NCI-H1105 treated with DMSO at 0.1 percent for 48 hours (cell line): ENCODE results near the gene PAPPA.
A peak's percentile ranks its signal among the peaks of the same experiment; 100 is the strongest.

ENCODE experiments used
- DNase-seq: peaks from one replicate; lab custom pipeline; 2025; lab: John Stamatoyannopoulos, UW

The PAPPA gene

GRCh38 chr9:116153765-116154333 lies at the start of gene PAPPA:
Gene PAPPA (plus strand): TSS chr9:116153791. CDS start chr9:116154173, 382 bp downstream.
- DNase-seq = no peak

- DNase-seq = no peak
These were observed 49.4 kb upstream of the PAPPA start for GRCh38 chr9:116103976-116104820.

GRCh38 chr9:116112236-116112635 lies 41.4 kb upstream of the PAPPA start:
- peak; percentile 9 for DNase-seq

GRCh38 chr9:116115761-116116353 lies 37.7 kb upstream of the PAPPA start:
- no peak for DNase-seq

- no peak for DNase-seq
These were observed 37.2 kb upstream of the PAPPA start for GRCh38 chr9:116116393-116116792.

GRCh38 chr9:116123171-116123570 lies 30.4 kb upstream of the PAPPA start:
- DNase-seq = no peak

- no peak for DNase-seq
These were observed 29.0 kb upstream of the PAPPA start for GRCh38 chr9:116124472-116125040.

- DNase-seq = no peak
These were observed 20.4 kb upstream of the PAPPA start for GRCh38 chr9:116133163-116133562.

GRCh38 chr9:116134975-116135374 lies 18.6 kb upstream of the PAPPA start:
- no peak for DNase-seq

- DNase-seq = no peak
These were observed 16.6 kb upstream of the PAPPA start for GRCh38 chr9:116137010-116137409.

GRCh38 chr9:116137581-116137980 lies 16.0 kb upstream of the PAPPA start:
- DNase-seq = no peak

GRCh38 chr9:116141864-116142561 lies 11.6 kb upstream of the PAPPA start:
- DNase-seq = no peak

GRCh38 chr9:116142706-116143492 lies 10.7 kb upstream of the PAPPA start:
- no peak for DNase-seq

GRCh38 chr9:116144038-116144437 lies 9.6 kb upstream of the PAPPA start:
- no peak for DNase-seq

- DNase-seq = no peak
These were observed 9.0 kb upstream of the PAPPA start for GRCh38 chr9:116144555-116144954.

- no peak for DNase-seq
These were observed 8.6 kb upstream of the PAPPA start for GRCh38 chr9:116145036-116145435.

GRCh38 chr9:116147821-116148220 lies 5.8 kb upstream of the PAPPA start:
- no peak for DNase-seq

- peak; percentile 7 for DNase-seq
These were observed 3.7 kb upstream of the PAPPA start for GRCh38 chr9:116149844-116150243.

- DNase-seq = no peak
These were observed 2.4 kb upstream of the PAPPA start for GRCh38 chr9:116151199-116151598.

GRCh38 chr9:116151966-116152381 lies 1.6 kb upstream of the PAPPA start:
- DNase-seq = no peak

- peak; percentile 25 for DNase-seq
These were observed 1.2 kb upstream of the PAPPA start for GRCh38 chr9:116152390-116152789.
